Measurements from ENCODE around the gene ZCCHC7. TPM values are rescaled to one million over a fixed set of nuclear protein-coding genes. Genes with fewer than 3 reads are reported as not detected.

Gene ZCCHC7
- total and polyA plus RNA-seq, 9 of the 15 experiments (the other 6 are each of a cell fraction or from before 2014, with no cell fraction given): 34.1 to 68.9 (median 48.8) TPM

GRCh38 chr9:37121881-37122280 is 1.5 kb downstream of the ZCCHC7 start:
- DNase-seq (ENCODE audit: extremely low read depth in 1 of 4, low spot score in 3 of 4): no peak
- no peak for FAIRE-seq
- ChIA-PET CTCF (ENCODE audit: low intra/inter-chr PET ratio) (interaction anchor here (0.6 kb wide), 1 partner anchor 301 kb away, joined by 4 read pairs; the partner anchor contains the start of gene GRHPR), POLR2A (interaction anchor here (0.5 to 3.3 kb wide), 12 partner anchors 8 to 193 kb away, joined by 3 to 26 read pairs (median 4); no protein-coding TSS in a partner anchor)
- Histone ChIP-seq H3K4me1 (replicated peaks in 1 of 2; ENCODE audit: control insufficient read depth in 2 of 2, insufficient read depth in 2 of 2, low read length in 2 of 2) (peaks cover 11 to 17% of the 10 kb centered on the region in 2 experiments; a peak in 4 of 5 replicates), H3K9me3 (replicated peaks; ENCODE audit: control insufficient read depth, insufficient read depth, low read depth, low read length) (peaks cover 5% of the 10 kb centered on the region; the same call in 1 of the 2 replicates), H3K9ac (ENCODE audit: insufficient read depth in 1 of 2, low read depth in 2 of 2, low read length in 2 of 2) (peak overlapping the region in 1 of 2 experiments; percentile 91; a peak in 2 of 4 replicates), H3K9me1 (ENCODE audit: control insufficient read depth, insufficient read depth, low read length) (no peaks in the 10 kb centered on the region), H3K4me2 (ENCODE audit: insufficient read depth, low read length) (peak overlapping the region; percentile 82), H3K27me3 (ENCODE audit: control insufficient read depth in 2 of 2, insufficient read depth in 2 of 2, low read length in 2 of 2) (no peaks in the 10 kb centered on the region), H3K79me2 (ENCODE audit: control insufficient read depth, insufficient read depth, low read length) (peaks cover 72% of the 10 kb centered on the region), H3K27ac (ENCODE audit: extremely low read depth, low read depth, low read length) (peak overlapping the region; percentile 21; the same call in 1 of the 3 replicates), H3K4me3 (peak overlapping the region; percentile 78), H3K36me3 (ENCODE audit: control insufficient read depth, insufficient read depth, low read length) (peaks cover 35% of the 10 kb centered on the region), H2AFZ (ENCODE audit: low read depth, low read length) (no peak overlapping the region), H4K20me1 (replicated peaks; ENCODE audit: control insufficient read depth, insufficient read depth, low read length) (peaks cover 6% of the 10 kb centered on the region; the same call in 1 of the 2 replicates)
- 11% methylated on average over 4 of the region's 4 CpGs for WGBS (ENCODE audit: insufficient coverage, low coverage, missing lambda C conversion rate)
- no TSS peak for BruUV-seq (replicated peaks)
- ATAC-seq: no peak
- in situ Hi-C loops (cut with MboI) (no loop called here), intact Hi-C loops (cut with micrococcal nuclease) (loop anchor here (10.0 kb wide), 3 partner anchors 173 to 273 kb away; no protein-coding TSS in a partner anchor)
- TF ChIP-seq ESRRA (IDR thresholded peaks at IDR 0.05; ENCODE audit: borderline replicate concordance, low read depth) (no peak), ZNF24 (IDR thresholded peaks at IDR 0.05) (no peak), SAP30 (IDR thresholded peaks at IDR 0.05; ENCODE audit: borderline replicate concordance, insufficient read depth, low read depth, low read length, poor library complexity, severe bottlenecking) (no peak), ZNF699 (CRISPR knock-in tag; IDR thresholded peaks at IDR 0.05; ENCODE audit: insufficient replicate concordance) (no peak), CREBBP (IDR thresholded peaks at IDR 0.05; ENCODE audit: low read depth, low read length) (no peak), POLR2G (IDR thresholded peaks at IDR 0.05; ENCODE audit: low read depth, low read length) (no peak), POLR2H (tag; IDR thresholded peaks at IDR 0.05; ENCODE audit: low read depth) (no peak), ZNF224 (CRISPR knock-in tag; IDR thresholded peaks at IDR 0.05) (no peak), NCOR1 (IDR thresholded peaks at IDR 0.05) (0 out of 2 replicates have a peak, but pooled peaks have one; percentile 6), SNRNP70 (optimal IDR thresholded peaks at IDR 0.05; ENCODE audit: low read depth, low read length) (no peak), ARID2 (IDR thresholded peaks at IDR 0.05) (0 out of 2 replicates have a peak, but pooled peaks have one; percentile 5), NCOA2 (IDR thresholded peaks at IDR 0.05; ENCODE audit: partially characterized antibody in 2 of 2) (no peak)
- TF ChIP-seq, protein P1, sequence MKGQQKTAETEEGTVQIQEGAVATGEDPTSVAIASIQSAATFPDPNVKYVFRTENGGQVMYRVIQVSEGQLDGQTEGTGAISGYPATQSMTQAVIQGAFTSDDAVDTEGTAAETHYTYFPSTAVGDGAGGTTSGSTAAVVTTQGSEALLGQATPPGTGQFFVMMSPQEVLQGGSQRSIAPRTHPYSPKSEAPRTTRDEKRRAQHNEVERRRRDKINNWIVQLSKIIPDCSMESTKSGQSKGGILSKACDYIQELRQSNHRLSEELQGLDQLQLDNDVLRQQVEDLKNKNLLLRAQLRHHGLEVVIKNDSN (CRISPR knock-in tag; IDR thresholded peaks at IDR 0.05): no peak
- TF ChIP-seq, protein P2, sequence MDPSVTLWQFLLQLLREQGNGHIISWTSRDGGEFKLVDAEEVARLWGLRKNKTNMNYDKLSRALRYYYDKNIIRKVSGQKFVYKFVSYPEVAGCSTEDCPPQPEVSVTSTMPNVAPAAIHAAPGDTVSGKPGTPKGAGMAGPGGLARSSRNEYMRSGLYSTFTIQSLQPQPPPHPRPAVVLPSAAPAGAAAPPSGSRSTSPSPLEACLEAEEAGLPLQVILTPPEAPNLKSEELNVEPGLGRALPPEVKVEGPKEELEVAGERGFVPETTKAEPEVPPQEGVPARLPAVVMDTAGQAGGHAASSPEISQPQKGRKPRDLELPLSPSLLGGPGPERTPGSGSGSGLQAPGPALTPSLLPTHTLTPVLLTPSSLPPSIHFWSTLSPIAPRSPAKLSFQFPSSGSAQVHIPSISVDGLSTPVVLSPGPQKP (CRISPR knock-in tag; IDR thresholded peaks at IDR 0.05): no peak
- TF ChIP-seq, protein P3, sequence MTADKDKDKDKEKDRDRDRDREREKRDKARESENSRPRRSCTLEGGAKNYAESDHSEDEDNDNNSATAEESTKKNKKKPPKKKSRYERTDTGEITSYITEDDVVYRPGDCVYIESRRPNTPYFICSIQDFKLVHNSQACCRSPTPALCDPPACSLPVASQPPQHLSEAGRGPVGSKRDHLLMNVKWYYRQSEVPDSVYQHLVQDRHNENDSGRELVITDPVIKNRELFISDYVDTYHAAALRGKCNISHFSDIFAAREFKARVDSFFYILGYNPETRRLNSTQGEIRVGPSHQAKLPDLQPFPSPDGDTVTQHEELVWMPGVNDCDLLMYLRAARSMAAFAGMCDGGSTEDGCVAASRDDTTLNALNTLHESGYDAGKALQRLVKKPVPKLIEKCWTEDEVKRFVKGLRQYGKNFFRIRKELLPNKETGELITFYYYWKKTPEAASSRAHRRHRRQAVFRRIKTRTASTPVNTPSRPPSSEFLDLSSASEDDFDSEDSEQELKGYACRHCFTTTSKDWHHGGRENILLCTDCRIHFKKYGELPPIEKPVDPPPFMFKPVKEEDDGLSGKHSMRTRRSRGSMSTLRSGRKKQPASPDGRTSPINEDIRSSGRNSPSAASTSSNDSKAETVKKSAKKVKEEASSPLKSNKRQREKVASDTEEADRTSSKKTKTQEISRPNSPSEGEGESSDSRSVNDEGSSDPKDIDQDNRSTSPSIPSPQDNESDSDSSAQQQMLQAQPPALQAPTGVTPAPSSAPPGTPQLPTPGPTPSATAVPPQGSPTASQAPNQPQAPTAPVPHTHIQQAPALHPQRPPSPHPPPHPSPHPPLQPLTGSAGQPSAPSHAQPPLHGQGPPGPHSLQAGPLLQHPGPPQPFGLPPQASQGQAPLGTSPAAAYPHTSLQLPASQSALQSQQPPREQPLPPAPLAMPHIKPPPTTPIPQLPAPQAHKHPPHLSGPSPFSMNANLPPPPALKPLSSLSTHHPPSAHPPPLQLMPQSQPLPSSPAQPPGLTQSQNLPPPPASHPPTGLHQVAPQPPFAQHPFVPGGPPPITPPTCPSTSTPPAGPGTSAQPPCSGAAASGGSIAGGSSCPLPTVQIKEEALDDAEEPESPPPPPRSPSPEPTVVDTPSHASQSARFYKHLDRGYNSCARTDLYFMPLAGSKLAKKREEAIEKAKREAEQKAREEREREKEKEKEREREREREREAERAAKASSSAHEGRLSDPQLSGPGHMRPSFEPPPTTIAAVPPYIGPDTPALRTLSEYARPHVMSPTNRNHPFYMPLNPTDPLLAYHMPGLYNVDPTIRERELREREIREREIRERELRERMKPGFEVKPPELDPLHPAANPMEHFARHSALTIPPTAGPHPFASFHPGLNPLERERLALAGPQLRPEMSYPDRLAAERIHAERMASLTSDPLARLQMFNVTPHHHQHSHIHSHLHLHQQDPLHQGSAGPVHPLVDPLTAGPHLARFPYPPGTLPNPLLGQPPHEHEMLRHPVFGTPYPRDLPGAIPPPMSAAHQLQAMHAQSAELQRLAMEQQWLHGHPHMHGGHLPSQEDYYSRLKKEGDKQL (CRISPR knock-in tag; IDR thresholded peaks at IDR 0.05; ENCODE audit: borderline replicate concordance): no peak
